ENCODE measurements around the gene JAZF1.
A peak's percentile ranks its signal among the peaks of the same experiment; 100 is the strongest.

JAZF1 gene

DNA sequence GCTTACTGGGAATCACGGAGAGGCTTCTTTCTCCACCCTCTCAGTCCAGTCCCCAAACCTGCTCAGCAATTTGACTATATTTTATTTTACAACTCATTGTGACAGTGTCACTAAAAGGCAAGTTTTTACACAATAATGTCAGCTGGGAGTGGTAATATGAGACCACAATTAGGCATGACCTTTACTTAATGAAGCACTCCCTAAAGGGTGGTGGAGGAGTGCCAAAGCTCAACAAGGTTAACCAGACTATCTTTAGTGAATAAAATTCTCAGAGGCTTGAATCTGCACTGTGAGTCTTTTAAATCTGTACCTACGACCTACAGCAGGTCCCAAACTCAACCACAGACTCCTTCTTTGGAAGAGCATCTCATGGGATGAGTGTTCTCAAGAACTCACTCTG, 225.0 kb downstream of the JAZF1 start:
- DNase-seq: no peak

DNA sequence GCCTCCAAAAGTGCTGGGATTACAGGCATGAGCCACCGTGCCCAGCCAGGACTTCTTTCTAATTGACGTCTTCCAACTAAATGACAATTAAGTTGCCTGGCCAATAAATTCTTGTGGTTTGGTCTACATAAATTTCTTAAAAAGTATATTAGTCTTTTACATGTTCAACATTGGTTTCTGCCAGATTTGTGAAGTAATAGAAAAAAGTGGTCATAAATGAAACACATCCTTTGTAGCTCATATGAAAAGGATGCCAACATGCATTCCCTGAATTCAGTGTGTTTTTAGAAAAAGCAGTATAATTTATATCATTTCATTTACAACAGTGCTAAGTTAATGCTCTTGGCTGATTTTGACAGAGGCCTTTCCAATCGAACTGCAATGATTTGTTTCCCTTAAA, 225.6 kb downstream of the JAZF1 start:
- DNase-seq: no peak

DNA sequence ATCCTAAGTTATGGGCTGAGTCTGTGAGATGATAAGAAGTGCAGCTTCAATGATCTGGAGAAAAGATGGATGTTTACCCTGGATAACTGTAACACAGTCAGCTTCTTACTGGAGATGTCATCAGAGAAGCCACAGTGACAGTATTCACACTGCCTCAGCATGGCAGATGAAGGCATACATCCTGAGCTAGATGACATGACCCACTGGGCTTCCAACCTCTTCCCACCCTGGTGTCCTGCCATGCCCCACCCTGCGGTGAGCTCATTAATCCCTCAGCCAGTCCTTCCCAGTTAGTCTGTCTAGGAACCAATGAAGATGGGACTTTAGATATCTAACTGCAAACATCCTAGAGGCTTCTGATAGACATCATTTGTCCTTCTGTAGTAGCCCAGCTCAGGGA, 226.8 kb downstream of the JAZF1 start:
- DNase-seq: no peak

DNA sequence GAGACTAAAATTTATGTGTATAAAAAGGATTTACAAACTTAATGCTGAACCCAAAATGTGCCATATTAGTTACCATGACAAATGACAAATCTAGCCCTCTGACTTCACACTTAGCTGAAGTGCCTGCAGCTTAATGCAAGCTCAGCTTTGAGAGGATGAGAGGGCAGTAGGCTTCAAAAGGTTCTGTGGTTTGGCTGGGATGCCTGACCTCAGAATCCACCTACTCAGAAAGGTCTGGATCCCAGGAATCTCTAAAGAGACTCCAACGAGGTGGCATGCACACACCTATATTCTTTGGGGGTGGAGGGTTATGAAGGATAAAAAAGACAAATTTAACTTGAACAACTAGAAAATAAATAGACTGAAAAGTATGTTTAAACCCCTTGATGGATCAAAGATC, 227.2 kb downstream of the JAZF1 start:
- no peak for DNase-seq

DNA sequence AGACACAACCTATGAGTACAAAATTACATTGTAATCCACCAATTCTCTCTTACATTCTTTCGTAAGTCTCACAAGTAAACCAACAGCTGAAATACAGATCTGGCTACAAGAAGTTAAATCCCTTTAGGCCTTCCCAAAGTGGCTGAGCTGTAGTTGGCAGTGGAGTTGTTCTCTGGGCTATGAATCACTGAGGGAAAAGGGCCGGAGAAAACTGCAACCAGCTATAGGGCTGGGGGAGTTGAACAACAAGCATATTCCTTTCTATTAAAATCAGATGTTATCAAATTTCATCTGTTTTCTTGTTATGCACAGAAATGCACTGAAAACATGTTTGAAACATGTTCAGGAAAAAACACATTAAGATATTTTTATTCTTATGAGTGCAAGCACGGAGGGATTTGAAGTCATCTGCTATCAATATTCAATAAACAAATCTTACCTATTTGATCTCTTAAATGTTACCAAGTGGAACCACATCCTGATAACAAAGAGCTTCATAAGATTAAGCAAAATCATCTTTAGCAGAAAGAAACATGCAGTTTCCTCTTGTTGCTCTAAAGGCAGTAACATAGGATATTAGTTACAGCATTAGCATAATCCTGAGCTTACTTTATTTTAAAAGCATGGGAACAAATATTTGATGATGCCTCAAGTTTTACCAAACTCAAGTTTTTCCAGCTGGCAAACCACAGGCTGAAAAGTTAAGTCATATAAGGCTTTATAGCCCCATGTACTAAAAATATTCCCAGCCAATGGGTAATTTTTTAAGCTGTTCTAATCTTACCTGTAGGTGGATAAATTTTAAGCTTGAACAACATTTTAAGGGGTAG, 227.9 kb downstream of the JAZF1 start:
- no peak for DNase-seq

DNA sequence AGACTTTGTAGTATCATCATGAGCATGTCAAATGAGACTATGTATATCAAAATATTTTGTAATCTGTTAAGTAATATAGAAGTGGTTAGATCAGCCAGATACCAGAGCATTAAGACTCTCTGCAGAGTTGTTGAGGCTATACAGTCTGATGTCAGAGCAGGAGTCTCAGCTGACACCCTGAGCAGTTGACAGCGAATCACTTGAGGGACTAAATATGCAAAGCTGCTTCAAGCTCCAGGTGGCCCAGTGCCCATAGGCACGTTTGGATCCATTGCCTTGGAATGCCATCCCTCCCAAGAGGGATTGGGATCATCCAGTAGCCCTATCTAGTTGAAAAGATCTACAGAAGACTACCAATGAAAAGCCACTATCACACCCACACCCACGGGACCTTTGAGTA, 230.5 kb downstream of the JAZF1 start:
- DNase-seq: no peak

DNA sequence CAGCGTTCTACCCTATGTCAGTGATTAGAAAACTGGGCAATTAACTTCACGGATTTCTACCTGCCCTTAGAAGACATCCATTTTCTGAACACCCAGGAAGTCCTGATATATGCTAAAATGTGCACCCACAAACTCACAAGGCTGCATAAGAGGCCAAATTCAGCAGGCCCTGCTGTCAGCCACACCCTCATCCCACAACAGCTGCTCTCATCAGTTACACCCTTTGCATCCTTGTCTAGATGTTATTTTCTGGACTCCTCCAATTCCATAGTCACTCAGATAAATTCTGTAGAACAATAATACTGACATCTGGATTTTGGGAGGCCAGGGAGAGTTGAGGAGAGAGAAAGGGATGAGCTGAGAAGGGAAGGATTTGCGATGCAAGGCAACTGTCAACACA, 231.7 kb downstream of the JAZF1 start:
- no peak for DNase-seq

DNA sequence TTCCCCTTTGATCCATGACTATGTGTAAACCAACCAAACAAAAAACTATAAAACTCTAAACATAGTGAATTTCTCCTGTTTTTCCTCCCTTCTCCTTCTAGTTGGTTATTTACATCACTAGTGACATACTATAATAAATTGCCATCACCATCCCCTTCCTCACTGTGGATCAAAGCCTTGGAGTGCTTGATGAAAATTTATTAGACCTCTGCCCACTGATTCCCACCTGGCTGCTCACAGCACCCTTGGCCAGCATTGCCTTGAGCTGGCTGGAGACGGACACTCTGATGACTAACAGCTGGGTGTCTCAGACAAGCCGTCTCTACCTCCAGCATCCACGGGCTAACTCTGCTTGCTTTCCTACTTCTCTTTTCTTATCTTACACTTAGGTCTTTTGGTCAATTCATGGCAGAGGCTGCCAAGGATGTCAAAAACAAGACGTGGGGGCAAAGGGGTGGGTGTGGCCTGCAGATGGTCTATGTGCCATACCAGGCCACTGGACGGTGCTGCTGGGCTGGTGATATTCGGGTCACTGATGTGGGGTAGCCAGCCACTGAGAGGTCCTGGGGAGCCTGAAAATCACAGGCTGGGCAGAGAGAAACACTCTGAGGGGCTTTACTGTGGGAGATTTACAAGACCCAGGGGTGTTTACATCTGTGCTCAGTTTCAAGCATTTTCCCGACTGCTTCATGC, 232.9 kb downstream of the JAZF1 start:
- no peak for DNase-seq

DNA sequence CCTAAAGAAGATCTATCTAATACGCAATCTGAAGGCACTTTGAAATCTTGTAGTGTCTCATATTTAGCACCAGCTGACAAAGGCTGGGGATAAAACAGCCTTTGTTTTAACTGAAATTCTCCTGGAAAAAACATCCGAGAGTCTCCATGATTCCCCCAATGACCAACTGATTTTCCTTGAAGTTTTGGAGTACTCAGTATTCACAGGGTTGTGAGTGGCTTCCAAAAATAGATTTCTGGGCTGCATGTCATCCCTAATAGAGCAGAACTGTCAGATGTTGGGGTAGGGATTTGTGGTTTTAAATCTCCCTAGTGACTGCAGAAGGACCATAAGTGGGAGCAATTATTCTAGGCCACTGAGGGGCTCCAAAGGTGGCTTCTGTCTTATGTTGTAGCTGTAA, 234.2 kb downstream of the JAZF1 start:
- no peak for DNase-seq

DNA sequence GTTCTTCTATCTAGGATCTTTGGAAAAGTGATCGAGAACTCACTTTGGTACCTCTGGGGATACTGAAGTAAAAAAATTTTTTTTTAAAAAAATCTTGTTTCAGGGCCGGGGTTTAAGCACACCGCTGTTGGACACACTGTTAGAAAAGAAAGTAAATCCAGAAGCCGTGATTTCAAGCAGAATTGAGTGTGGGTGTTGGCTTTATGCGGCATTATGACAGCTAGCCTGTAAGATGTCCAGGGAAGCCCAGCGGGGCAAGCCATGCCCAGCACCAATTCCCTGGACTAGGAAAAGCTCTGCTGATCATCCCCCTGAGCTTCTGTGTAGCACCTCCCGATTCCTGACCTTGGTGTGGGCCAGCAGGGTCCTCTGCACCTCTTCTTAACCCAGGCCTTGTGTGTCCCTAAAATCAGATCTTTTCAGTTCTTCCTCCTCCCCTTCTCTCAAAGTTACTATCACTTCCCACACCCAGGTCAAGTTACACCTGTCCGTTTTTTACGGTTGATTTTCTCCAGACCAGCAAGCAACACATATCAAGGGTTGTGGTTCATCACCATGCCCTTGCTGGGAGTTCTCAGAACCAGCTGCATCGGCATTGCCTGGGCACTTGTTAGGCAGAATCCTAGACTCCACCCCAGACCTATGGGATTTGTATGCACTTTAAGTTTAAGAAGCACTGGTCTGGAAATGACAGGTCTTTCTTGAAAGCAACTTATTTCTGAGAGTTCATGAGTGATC, 235.4 kb downstream of the JAZF1 start:
- DNase-seq: no peak

DNA sequence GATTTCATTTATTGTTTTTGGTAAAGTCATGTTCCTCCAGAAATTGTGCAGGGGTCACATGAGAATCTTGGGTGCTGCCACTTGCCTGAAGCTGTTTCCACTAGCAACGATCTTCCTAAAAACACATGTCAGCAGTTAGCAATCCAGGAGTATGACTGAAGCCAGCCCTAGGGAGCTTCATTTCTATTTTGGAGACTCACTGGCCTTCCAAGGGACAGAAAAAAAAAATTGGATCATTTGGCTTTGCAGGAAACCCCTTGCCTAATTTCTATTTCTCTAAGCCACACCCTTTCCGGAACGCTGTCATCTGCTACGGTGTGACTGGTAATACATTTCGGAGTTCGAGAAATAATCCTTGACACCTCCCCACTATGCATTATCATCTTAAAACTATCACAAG, 236.0 kb downstream of the JAZF1 start:
- DNase-seq: no peak

DNA sequence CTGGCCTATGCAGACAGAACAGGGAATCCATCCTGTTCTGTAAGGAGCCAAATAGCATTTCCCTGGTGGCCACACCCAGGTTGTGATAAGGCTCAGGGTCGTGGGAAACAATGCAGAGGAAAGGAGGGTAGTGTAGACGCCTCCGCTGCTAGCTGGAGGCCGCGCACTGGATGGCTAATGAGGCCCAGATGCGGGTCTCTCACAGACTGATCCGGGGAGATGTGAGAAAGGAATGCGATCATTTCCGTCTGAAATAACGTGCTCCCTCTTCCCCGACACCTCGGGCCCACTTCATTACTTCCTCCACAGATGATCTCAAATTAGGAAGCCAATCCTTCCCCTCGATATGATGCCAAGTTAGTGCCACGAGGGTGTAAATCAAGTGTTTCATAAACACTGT, 237.4 kb downstream of the JAZF1 start:
- DNase-seq: no peak

DNA sequence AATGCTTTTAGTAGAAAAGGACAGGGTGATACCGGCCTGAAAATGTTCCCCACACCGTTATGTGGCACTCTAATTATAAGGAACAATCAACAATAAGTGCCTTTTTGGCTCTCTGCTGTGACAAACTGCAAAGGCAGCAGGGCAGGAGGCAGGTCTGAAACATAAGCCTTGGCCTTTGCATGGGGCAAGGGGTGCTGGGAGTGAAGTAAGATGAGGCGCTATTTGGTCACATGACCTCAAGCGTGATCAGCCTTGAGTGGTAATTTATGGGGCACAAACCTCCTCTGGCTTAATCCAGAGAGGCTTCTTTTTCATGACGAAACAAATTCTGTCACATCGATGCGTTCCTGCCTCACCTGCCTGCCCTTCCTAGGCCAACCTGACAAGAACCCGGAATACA, 237.9 kb downstream of the JAZF1 start:
- DNase-seq: no peak

DNA sequence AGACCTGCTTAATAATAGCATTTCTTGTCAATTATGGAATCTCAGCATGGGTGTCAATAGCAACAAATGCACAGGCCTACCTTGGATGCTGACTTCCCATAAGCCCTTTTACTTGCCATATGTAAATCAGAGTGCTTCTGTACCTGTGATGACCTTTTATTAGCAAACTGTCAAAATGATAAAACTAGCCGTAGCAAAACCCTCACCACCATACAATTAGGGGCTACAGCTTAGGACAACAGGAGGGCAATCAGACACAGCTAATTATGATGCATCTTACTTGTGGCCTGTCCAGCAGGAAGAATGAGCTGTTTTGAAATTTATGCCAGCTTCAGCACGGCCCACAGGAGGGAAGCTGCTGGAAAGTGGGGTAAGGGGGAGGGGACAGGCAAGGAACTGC, 239.1 kb downstream of the JAZF1 start:
- DNase-seq: no peak

DNA sequence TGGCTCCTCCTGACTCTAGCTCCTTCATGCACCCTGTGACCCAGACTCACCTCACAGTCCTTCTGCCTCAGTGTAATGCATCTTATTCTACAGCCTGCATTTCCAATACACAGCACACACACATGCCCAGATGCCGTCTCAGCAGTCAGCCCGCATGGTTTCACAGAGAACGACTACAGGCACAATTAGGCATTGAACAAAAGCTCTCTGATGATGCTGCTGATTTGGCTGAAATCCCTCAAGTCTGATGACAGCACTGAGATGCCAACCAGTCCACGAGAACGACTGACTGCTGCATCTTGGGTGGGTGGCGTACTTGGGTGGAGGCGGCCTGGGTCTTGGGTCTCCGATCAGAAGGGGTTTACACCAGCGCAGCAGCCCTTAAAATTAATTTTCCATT, 240.3 kb downstream of the JAZF1 start:
- DNase-seq: no peak

DNA sequence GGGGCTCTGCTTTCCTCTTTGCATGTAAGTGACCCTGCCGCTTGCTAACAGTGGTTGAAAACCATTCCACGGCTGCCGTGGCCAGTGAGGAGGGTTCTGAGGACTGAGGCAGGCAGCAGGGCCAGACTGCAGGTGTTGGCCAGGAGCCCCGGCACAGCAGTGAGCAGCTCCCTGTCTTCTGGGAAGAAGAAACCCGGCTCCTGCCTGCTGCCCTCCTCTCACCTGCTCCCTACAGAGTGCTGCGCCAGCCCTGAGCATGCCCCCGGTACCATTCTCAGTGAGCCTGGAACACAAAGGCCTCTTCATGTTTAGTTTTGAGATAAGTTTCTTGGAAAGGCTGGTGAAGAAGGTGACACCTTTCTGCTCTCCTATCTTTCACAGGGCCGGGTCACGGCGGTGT, 240.7 kb downstream of the JAZF1 start:
- no peak for DNase-seq

DNA sequence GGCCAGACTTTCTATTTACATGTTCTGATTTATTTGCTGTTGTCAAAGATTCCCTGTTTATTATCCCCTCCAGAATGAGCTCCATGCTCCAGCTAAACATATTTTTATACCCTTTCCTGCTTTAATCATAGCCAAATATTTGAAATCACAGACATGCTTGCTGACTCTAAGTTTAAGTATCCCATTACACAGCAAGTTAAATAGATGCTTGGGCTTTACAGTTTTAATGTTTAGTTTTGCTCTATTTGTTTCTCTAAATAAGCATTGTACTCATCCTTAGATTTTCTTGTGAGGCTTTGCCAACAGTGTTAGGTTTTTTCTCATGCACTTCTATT, 243.9 kb downstream of the JAZF1 start:
- DNase-seq: no peak

DNA sequence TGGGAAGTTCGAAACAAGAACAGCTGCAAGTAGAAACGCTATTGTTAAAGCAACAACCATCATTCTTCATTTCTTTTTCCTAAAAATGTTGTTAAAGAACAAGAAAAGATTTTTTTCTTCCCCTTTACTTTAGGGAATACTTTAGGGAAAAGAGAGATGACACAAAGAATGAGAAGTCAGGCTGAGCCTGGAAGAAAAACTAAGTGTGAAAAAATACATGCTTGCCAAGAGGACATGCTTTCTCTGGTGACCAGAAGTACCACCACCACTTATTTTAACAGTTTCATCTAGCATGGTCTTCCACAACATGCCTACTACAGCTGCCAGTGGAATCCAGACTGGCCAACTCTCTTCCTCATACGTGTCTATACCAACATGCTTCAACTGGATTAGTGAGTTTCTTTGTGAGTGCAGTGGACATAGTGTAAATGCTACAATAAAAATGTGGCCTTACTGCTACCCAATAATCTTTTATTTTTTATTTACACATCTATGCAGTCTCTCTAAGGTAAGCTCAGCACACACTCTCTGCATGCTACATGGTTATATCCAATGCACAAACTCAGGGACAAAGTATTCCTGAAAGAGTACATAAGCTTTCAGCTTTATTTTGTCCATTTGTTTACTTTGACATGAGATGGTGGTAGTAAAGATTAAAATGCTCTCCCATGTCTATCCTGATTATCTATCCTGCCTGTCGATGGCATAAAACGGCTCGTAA, 244.4 kb downstream of the JAZF1 start:
- DNase-seq: no peak

DNA sequence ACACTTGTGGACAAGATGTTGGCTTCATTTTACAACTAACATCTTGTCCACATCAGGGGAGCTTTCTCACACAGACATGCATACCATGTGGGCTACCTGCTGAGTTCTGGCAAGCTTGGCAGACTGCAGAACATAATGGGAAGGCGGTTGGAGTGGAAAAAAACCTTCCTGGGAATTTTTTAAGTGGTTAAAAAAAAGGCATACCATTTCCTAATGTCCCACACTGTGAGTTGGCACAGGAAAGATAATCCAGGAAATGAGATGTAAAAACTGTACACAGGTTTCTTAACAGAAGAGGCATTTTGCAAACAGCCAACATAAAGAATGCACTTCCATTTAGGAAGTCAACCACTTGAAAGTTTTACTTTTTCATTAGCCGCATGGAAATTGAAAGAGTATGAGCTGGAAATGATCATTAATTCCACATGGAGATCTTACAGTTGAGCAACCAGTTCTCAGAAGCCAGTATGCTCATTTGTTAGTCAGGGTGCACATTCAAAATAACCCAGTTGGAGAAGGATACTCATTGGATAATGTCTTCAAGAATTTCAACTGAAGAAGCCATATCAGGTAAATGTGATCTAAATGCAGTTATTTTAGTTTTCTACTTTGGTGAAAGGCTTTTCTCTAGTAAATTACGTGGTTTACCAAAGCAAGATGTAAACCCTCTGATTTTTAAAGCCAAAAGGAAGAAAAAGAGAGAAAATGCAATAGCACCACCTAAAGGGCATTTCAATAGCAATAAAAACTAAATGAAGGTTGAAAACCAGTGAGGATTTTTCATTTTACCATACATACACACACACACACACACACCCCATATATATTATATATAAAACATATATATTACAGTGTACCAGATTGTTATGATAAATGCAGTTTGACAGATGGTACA, 246.7 kb downstream of the JAZF1 start:
- peak; percentile 87 for DNase-seq

DNA sequence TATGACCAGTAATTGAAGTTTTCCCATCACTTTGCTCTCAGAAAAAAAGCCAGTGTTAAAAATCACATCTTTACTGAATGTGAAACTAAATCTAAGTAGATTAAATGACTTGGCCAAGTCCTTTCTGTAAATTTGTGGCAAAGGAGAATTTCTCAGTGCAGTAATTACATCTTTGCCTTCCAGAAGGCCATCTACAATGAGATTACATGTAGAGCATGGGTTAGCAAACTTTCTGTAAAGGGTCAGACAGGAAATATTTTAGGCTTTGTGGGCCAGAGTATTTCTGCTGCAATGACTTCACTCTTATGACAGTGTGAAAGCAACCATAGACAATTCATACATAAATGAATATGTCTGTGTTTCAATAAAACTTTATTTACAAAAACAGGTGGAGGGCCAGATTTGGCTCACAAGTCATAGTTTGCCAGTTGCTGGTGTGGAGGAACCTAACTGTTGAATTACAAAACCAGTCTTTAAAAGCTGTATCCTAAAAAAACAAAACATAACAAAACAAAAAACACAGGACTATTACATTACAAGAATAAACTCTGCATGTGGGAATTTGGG, 249.6 kb downstream of the JAZF1 start:
- no peak for DNase-seq

DNA sequence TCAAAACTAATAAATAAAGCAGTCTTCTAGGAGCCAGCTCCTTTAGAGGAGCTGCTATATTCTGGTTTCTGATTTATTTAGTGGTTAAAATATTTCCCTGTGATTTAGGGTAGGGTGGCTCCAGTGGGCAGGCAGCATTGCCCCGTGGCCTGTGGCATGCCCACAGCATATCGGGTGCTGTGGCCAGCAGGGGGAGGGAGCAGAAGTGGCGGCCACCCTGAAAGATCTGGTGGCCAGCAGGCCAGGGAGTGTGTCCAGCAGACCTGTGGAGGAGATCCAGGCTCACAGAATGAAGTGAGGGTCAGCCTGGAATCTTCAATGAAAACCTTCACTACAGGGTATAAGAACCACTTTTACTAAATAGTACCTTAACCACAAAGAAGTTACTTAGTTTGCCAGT, 251.5 kb downstream of the JAZF1 start:
- DNase-seq: no peak

DNA sequence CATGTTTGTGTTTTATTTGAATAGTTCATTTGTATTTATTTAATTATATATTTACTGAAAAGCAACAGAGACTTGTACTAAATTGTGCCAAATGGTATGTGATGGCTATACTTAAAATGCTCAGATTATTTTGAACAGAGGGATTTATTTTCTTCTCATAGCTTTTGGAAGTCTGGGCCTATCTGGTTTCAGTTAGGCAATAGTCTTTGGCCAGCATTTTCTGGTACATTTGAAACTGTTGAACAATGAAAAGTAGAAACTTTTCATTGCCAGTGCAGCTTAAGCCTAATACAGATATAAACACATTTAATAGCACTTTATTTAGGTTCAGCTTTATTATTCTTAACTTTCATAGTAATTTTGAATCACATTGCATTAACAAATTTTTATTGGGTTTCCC, 252.6 kb downstream of the JAZF1 start:
- DNase-seq: no peak
